ENCODE results near the gene PIMREG.

PIMREG gene

DNA sequence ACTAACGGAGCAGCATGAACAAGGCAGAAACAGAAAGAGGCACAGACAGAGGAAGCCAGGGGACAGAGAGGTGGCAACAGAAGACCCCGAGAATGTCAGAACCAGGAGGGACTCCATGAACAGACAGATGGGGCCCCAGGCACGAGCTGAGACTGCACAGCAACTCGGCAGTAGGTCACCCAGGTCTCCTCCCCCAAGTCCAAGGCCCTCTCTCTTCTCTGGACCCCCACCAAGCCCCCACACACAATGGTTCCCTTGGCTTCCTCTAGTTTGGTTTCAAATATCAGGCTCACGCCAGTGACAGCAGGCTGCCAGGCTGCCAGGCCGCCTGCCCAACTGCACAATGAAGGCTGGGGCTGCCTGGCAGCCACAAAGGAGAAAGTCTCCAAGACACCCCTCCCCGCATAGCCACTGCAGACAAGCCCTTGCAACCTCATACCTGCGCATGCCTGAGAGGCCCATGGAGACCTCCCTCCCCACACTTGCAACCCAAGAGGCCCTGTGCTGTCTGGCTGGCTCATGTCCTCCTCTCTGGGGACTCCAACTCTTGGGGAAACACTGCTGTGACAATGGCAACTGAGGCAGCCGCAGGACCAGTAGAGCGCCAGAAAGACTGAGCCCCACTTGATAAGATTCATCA is 54.8 kb downstream of the PIMREG start:
- no peak for DNase-seq (ENCODE audit: low read depth)
